HUES64 (cell line): ENCODE measurements around the gene KCTD16.

Experiments used
- H3K27ac ChIP-seq: 2 replicates; pipeline ENCODE4 v1.7.0; 2013; ENCODE audit warnings: low read depth, low read length, inconsistent platforms
- H3K27me3 ChIP-seq: 2 replicates; pipeline ENCODE4 v1.6.1; 2013; ENCODE audit warnings: mild to moderate bottlenecking, low read length; ENCODE audit not compliant: insufficient read depth
- H3K36me3 ChIP-seq: 2 replicates; pipeline ENCODE4 v1.6.1; 2013; ENCODE audit warnings: mild to moderate bottlenecking, low read length; ENCODE audit not compliant: insufficient read depth
- H3K4me1 ChIP-seq: 2 replicates; pipeline ENCODE4 v1.6.1; 2013; ENCODE audit warnings: mild to moderate bottlenecking, low read length, moderate library complexity; ENCODE audit not compliant: insufficient read depth
- H3K4me3 ChIP-seq: 2 replicates; pipeline ENCODE4 v1.5.1; 2013; ENCODE audit warnings: mild to moderate bottlenecking, low read length, moderate library complexity
- H3K9ac ChIP-seq: 2 replicates; pipeline ENCODE4 v1.6.1; 2013; ENCODE audit warnings: mild to moderate bottlenecking, low read depth, low read length
- H3K9me3 ChIP-seq: 2 replicates; pipeline ENCODE4 v1.6.1; 2013; ENCODE audit warnings: low read depth, low read length; ENCODE audit not compliant: insufficient read depth
- WGBS: fragments of 150-250, 120-280 bp; methylation state at CpG from one replicate; pipeline ENCODE4 v1.1.7; 2013; ENCODE audit warnings: missing lambda C conversion rate; 5-methylcytosine and 5-hydroxymethylcytosine counted together

The KCTD16 gene

GRCh38 chr5:144335561-144335960 lies 164.9 kb downstream of the KCTD16 start:
- Histone ChIP-seq H3K27ac (no peak overlapping the region), H3K4me1 (no peaks in the 10 kb centered on the region), H3K36me3 (no peaks in the 10 kb centered on the region), H3K27me3 (no peaks in the 10 kb centered on the region), H3K4me3 (no peak overlapping the region), H3K9ac (no peak overlapping the region), H3K9me3 (no peaks in the 10 kb centered on the region)
- 97% methylated on average over 1 of the region's 1 CpG for WGBS

- H3K9ac ChIP-seq = no peak overlapping the region
- H3K9me3 ChIP-seq = no peaks in the 10 kb centered on the region
- no peak overlapping the region for H3K27ac ChIP-seq
- no peaks in the 10 kb centered on the region for H3K36me3 ChIP-seq
- no peaks in the 10 kb centered on the region for H3K27me3 ChIP-seq
- H3K4me3 ChIP-seq = no peak overlapping the region
- no peaks in the 10 kb centered on the region for H3K4me1 ChIP-seq
- 89% methylated on average over 4 of the region's 5 CpGs for WGBS
These were observed 165.7 kb downstream of the KCTD16 start for GRCh38 chr5:144336191-144336961.

GRCh38 chr5:144352330-144352729 lies 181.7 kb downstream of the KCTD16 start:
- 94% methylated on average over 4 of the region's 4 CpGs for WGBS
- H3K9me3 ChIP-seq = no peaks in the 10 kb centered on the region
- H3K36me3 ChIP-seq = no peaks in the 10 kb centered on the region
- no peak overlapping the region for H3K4me3 ChIP-seq
- H3K27me3 ChIP-seq = peaks cover 56% of the 10 kb centered on the region
- H3K9ac ChIP-seq = no peak overlapping the region
- no peak overlapping the region for H3K27ac ChIP-seq
- H3K4me1 ChIP-seq = peaks cover 27% of the 10 kb centered on the region

DNA sequence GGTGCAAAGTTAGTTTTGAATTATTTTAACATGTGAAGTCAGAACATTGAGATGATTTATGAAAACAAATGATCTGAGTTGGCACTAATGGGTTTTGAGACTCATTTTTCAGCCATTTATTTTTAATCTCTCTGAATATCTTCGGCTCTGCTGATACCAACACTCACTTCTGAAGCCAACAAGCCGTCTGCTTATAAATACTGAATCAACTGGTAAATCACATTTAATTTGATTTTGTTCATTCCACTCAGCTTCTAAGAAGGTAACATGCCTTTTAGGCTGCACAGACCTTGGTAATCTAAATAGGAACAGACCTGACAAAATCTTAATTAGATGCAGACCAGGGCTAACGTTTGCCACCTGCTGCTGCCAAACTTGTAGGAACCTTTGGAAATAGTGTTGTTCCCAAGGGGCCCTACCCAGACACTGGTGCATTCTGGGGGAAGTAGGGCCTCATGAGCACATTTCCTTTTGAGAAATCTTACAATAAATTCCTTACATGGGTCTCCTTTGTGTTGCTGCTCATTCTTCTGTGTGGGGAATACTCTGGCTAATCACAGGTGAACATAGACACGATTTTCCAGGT lies 182.2 kb downstream of the KCTD16 start:
- 76% methylated on average over 3 of the region's 4 CpGs for WGBS
- no peak overlapping the region for H3K9ac ChIP-seq
- no peak overlapping the region for H3K27ac ChIP-seq
- H3K36me3 ChIP-seq = no peaks in the 10 kb centered on the region
- H3K4me3 ChIP-seq = no peak overlapping the region
- peaks cover 31% of the 10 kb centered on the region for H3K4me1 ChIP-seq
- H3K9me3 ChIP-seq = no peaks in the 10 kb centered on the region
- H3K27me3 ChIP-seq = peaks cover 61% of the 10 kb centered on the region

DNA sequence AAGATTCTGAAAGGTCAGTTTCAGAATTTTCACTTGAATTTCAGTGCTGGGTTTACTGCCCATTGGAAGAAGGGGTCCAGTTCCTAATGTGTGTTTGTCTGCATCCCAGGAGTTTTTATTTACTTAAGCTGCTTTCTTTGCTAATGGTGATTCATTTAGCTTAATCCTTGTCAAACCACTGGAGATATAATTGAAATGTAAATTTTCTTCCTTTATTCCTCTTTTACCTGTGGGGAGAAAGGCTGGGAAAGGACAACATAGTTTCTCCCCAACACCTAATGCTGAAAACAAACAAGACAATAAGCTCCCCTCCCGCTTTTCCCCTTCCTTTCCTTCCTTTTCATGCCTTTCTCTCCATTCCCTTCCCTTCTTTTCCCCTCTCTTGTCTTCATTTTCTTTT lies 185.8 kb downstream of the KCTD16 start:
- Histone ChIP-seq H3K36me3 (no peaks in the 10 kb centered on the region), H3K4me1 (peaks cover 35% of the 10 kb centered on the region), H3K27ac (no peak overlapping the region), H3K27me3 (peaks cover 83% of the 10 kb centered on the region), H3K9me3 (no peaks in the 10 kb centered on the region), H3K4me3 (no peak overlapping the region), H3K9ac (no peak overlapping the region)
- 7% methylated on average over 1 of the region's 1 CpG for WGBS

- peaks cover 40% of the 10 kb centered on the region for H3K27me3 ChIP-seq
- no peaks in the 10 kb centered on the region for H3K36me3 ChIP-seq
- no peak overlapping the region for H3K9ac ChIP-seq
- H3K9me3 ChIP-seq = no peaks in the 10 kb centered on the region
- 100% methylated on average over 1 of the region's 2 CpGs for WGBS
- peaks cover 15% of the 10 kb centered on the region for H3K4me1 ChIP-seq
- H3K27ac ChIP-seq = no peak overlapping the region
- H3K4me3 ChIP-seq = no peak overlapping the region
These were observed 190.7 kb downstream of the KCTD16 start for GRCh38 chr5:144361406-144361805.

DNA sequence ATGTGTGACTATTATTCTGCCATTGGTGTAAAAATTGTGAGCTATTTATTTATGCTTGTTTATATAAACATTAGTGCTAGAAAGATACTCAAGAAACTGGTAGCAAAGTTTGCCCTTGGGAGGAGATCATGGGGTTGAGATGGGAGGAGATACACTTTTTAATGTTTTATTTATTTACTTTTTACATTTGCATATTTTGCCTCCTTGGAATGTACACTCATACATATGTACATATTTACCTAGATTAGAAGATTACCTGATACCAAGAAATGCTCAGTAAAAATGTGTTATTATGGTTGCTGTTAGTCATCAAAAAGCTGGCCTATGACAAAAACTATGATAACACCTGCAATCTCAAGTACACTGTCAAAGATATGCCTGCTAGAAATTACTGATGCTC lies 195.2 kb downstream of the KCTD16 start:
- Histone ChIP-seq H3K9ac (no peak overlapping the region), H3K4me1 (0 out of 2 replicates have a peak, but pooled peaks cover 3% of the 10 kb centered on the region), H3K27ac (no peak overlapping the region), H3K9me3 (no peaks in the 10 kb centered on the region), H3K27me3 (peaks cover 5% of the 10 kb centered on the region; the same call in 1 of the 2 replicates), H3K4me3 (no peak overlapping the region), H3K36me3 (no peaks in the 10 kb centered on the region)

- H3K9ac ChIP-seq = no peak overlapping the region
- no peaks in the 10 kb centered on the region; the same call in 1 of the 2 replicates for H3K27me3 ChIP-seq
- no peak overlapping the region for H3K27ac ChIP-seq
- 0 out of 2 replicates have a peak, but pooled peaks cover 3% of the 10 kb centered on the region for H3K4me1 ChIP-seq
- H3K9me3 ChIP-seq = no peaks in the 10 kb centered on the region
- no peak overlapping the region for H3K4me3 ChIP-seq
- WGBS = 93% methylated on average over 3 of the region's 3 CpGs
- no peaks in the 10 kb centered on the region for H3K36me3 ChIP-seq
These were observed 197.3 kb downstream of the KCTD16 start for GRCh38 chr5:144367991-144368390.

DNA sequence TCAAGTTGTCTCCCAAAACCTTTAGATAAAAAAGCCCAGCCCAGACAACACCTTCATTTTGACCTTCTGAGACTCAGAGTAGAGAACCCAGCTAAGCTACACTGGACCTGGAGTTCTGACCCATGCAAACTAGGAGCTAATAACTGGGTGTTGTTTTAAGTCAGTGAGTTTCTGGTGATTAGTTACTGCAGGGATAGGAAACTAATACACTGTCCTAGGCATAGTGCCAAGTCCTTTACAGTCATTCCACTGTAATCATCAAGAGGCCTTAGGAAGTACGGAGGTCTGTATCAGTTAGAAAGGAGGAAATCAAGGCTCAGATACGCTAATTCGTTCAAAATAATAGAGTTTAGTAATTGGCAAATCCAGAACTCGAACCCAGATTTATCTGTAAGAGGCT lies 197.9 kb downstream of the KCTD16 start:
- WGBS = 94% methylated on average over 4 of the region's 4 CpGs
- Histone ChIP-seq H3K27ac (no peak overlapping the region), H3K9ac (no peak overlapping the region), H3K27me3 (no peaks in the 10 kb centered on the region; the same call in 1 of the 2 replicates), H3K4me3 (no peak overlapping the region), H3K4me1 (0 out of 2 replicates have a peak, but pooled peaks cover 3% of the 10 kb centered on the region), H3K36me3 (no peaks in the 10 kb centered on the region), H3K9me3 (no peaks in the 10 kb centered on the region)

DNA sequence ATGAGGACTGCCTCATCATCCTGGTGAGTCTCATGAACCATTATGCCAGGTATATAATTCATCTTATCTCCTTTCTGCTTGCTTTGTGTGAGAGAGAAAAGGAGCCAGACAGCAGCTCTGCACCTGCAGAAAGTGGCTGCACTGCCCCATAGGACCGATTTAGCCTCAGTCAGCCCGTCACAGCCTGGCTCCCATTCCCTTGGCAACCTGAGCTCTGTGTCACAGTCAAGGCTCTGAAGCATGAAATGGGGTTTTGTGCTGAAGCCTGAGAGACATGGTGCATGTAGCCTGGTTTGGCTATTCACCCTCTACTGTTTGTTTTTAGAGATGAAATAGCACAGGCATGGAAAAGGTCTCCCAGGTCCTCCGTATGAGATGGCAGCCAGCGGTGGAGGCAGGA lies 198.3 kb downstream of the KCTD16 start:
- 89% methylated on average over 4 of the region's 4 CpGs for WGBS
- no peaks in the 10 kb centered on the region for H3K36me3 ChIP-seq
- no peak overlapping the region for H3K4me3 ChIP-seq
- no peaks in the 10 kb centered on the region for H3K27me3 ChIP-seq
- H3K9ac ChIP-seq = no peak overlapping the region
- 0 out of 2 replicates have a peak, but pooled peaks cover 3% of the 10 kb centered on the region for H3K4me1 ChIP-seq
- H3K27ac ChIP-seq = no peak overlapping the region
- H3K9me3 ChIP-seq = no peaks in the 10 kb centered on the region

GRCh38 chr5:144370273-144370672 lies 199.6 kb downstream of the KCTD16 start:
- Histone ChIP-seq H3K27me3 (no peaks in the 10 kb centered on the region), H3K36me3 (no peaks in the 10 kb centered on the region), H3K9me3 (no peaks in the 10 kb centered on the region), H3K4me3 (no peak overlapping the region), H3K9ac (no peak overlapping the region), H3K4me1 (0 out of 2 replicates have a peak, but pooled peaks cover 3% of the 10 kb centered on the region), H3K27ac (no peak overlapping the region)
- WGBS = 90% methylated on average over 3 of the region's 3 CpGs
